Mesothelial cell of epicardium (in vitro differentiated cells): ENCODE data around the gene LTBR. TPM values are rescaled to one million over a fixed set of nuclear protein-coding genes. Genes with fewer than 3 reads are reported as not detected.

Experiments
- DNase-seq, 2 experiments: peaks; one replicate each; pipeline ENCODE4 v3.0.0; 2021; ENCODE audit warnings: low spot score in 2 of 2; ENCODE audit not compliant: unreplicated experiment in 2 of 2
- H3K27ac Mint-ChIP-seq: 2 replicates; pipeline ENCODE4 v1.8.0; 2021; ENCODE audit warnings: mixed read lengths
- H3K27me3 Mint-ChIP-seq: 2 replicates; pipeline ENCODE4 v1.8.0; 2021; ENCODE audit warnings: low read depth, mixed read lengths
- H3K36me3 Mint-ChIP-seq: 2 replicates; pipeline ENCODE4 v1.8.0; 2021; ENCODE audit warnings: mixed read lengths
- H3K4me1 Mint-ChIP-seq: 2 replicates; pipeline ENCODE4 v1.8.0; 2021; ENCODE audit warnings: mixed read lengths
- H3K4me3 Mint-ChIP-seq: 2 replicates; pipeline ENCODE4 v1.8.0; 2021; ENCODE audit warnings: mild to moderate bottlenecking, moderate library complexity, mixed read lengths
- H3K9me3 Mint-ChIP-seq: 2 replicates; pipeline ENCODE4 v1.8.0; 2021; ENCODE audit warnings: mixed read lengths
- total RNA-seq: library from RNA; stranded (reverse); gene quantifications from 3 replicates; pipeline ENCODE4 v1.2.1, GENCODE V29; 2021
- TF ChIP-seq, protein P1 (sequence below): fragments of 200-600 bp; sonication (generic); IDR thresholded peaks from one replicate; pipeline ENCODE4 v1.5.0; 2021; ENCODE audit warnings: antibody characterized with exemption; ENCODE audit not compliant: unreplicated experiment

LTBR gene
- total RNA-seq, 1 donor from 2014 or later: 66.8 TPM

DNA sequence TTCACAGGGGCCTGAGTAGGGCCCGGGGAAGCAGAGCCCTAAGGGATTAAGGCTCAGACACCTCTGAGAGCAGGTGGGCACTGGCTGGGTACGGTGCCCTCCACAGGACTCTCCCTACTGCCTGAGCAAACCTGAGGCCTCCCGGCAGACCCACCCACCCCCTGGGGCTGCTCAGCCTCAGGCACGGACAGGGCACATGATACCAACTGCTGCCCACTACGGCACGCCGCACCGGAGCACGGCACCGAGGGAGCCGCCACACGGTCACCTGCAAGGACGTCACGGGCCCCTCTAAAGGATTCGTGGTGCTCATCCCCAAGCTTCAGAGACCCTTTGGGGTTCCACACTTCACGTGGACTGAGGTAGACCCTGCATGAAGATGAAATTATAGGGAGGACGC, 7.1 kb downstream of the LTBR start:
- Mint-ChIP-seq H3K27ac (no peak overlapping the region), H3K4me1 (no peaks in the 10 kb centered on the region), H3K4me3 (no peak overlapping the region), H3K36me3 (peaks cover 44% of the 10 kb centered on the region), H3K27me3 (no peaks in the 10 kb centered on the region), H3K9me3 (no peaks in the 10 kb centered on the region)
- TF ChIP-seq, protein P1, sequence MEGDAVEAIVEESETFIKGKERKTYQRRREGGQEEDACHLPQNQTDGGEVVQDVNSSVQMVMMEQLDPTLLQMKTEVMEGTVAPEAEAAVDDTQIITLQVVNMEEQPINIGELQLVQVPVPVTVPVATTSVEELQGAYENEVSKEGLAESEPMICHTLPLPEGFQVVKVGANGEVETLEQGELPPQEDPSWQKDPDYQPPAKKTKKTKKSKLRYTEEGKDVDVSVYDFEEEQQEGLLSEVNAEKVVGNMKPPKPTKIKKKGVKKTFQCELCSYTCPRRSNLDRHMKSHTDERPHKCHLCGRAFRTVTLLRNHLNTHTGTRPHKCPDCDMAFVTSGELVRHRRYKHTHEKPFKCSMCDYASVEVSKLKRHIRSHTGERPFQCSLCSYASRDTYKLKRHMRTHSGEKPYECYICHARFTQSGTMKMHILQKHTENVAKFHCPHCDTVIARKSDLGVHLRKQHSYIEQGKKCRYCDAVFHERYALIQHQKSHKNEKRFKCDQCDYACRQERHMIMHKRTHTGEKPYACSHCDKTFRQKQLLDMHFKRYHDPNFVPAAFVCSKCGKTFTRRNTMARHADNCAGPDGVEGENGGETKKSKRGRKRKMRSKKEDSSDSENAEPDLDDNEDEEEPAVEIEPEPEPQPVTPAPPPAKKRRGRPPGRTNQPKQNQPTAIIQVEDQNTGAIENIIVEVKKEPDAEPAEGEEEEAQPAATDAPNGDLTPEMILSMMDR: no peak
- DNase-seq: no peak

DNA sequence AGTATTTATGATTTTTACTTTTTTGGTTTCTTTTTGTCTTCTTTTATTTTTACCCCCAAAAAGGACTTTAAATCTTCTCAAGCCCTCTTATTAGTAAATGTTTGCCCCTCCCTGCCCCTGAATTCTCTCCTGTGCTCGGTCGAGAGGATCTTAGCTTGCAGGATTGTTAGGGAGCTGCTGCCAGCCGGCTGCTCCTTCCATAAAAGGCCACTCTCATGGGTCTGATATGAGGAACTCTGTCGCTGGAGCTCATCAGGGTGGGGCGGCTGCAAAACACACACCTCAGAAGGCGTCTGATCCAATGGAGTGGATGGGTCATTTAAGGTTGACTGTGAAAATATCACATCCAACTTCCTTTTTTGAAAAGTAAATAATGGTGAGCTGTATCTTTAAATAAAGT, 8.5 kb downstream of the LTBR start:
- TF ChIP-seq, protein P1: no peak
- no peak for DNase-seq
- H3K4me1 Mint-ChIP-seq: no peaks in the 10 kb centered on the region
- H3K27me3 Mint-ChIP-seq: no peaks in the 10 kb centered on the region
- peak overlapping the region; percentile 21 for H3K27ac Mint-ChIP-seq
- no peaks in the 10 kb centered on the region for H3K9me3 Mint-ChIP-seq
- H3K36me3 Mint-ChIP-seq: peaks cover 35% of the 10 kb centered on the region
- H3K4me3 Mint-ChIP-seq: no peak overlapping the region

DNA sequence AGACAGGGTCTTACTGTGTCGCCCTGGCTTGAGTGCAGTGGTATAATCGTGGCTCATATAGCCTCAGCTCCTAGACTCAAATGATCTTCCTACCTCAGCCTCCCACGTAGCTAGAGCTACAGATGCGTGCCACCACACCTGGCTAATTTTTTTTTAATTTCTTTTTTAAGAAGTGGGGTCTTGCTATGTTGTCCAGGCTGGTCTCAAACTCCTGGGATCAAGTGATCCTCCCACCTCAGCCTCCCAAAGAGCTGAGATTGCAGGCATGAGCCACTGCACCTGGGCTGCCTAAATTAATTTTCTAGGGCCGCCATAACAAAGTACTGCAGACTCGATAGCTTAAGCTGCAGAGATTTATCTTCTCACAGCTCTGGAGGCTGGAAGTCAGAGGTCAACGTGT, 9.1 kb downstream of the LTBR start:
- no peak for DNase-seq
- Mint-ChIP-seq H3K4me1 (no peaks in the 10 kb centered on the region), H3K4me3 (no peak overlapping the region), H3K27ac (no peak overlapping the region), H3K36me3 (peaks cover 34% of the 10 kb centered on the region), H3K27me3 (no peaks in the 10 kb centered on the region), H3K9me3 (no peaks in the 10 kb centered on the region)
- TF ChIP-seq, protein P1: no peak

DNA sequence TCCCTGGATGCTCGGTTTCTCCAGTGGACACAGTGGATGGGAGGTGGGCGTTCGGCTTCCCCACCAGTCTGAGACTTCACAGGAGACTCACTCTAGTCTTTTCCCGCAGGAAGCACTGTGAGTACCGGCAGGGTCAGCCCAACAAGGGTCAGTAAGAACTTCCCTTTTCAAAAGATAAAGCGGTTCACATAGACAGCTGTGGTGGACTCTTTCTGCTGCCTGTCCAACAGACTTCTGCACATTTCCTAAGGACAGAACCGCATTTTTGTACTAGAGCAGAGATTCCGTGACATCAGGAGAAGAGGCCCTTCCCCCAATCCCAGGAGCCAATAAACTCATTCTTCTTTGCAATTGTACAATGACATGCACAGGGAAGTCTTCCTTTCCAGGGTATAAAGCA, 10.4 kb downstream of the LTBR start:
- no peak for DNase-seq
- Mint-ChIP-seq H3K36me3 (peaks cover 28% of the 10 kb centered on the region), H3K4me1 (no peaks in the 10 kb centered on the region), H3K27me3 (no peaks in the 10 kb centered on the region), H3K9me3 (no peaks in the 10 kb centered on the region), H3K27ac (no peak overlapping the region), H3K4me3 (no peak overlapping the region)
- TF ChIP-seq, protein P1: no peak

DNA sequence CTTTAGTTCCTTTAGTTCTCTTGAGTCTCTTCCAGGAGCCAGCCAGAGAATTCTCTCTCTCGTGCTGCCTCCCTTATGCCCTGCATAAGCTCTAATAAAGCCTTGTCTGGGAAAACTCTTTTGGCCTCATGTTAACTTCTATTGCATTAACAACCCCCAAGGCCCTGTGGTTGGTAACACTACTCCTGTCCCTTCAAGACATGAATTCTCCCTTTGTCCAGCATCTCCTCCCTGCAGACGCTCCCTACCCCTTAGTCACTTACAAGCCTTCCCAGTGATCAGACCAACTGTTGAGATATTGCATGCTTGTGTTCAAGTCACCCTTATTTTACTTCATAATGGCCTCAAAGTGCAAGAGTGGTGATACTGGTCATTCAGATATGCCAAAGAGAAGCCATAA, 12.1 kb downstream of the LTBR start:
- Mint-ChIP-seq H3K36me3 (peaks cover 28% of the 10 kb centered on the region), H3K27ac (no peak overlapping the region)

More for the DNA sequence above, 12.1 kb downstream of the LTBR start:
- H3K4me1 Mint-ChIP-seq: no peaks in the 10 kb centered on the region
- no peaks in the 10 kb centered on the region for H3K27me3 Mint-ChIP-seq
- H3K4me3 Mint-ChIP-seq: no peak overlapping the region
- TF ChIP-seq, protein P1: no peak
- DNase-seq: no peak
- H3K9me3 Mint-ChIP-seq: no peaks in the 10 kb centered on the region
